ENCODE data around the gene HEBP1. TPM values are rescaled to one million over a fixed set of nuclear protein-coding genes. Genes with fewer than 3 reads are reported as not detected.
"Not testable (repeated sequence)": the region's sequence is repeated elsewhere in the genome, so short reads cannot be mapped to it uniquely, and the experiment has no call there.

The HEBP1 gene, protein sequence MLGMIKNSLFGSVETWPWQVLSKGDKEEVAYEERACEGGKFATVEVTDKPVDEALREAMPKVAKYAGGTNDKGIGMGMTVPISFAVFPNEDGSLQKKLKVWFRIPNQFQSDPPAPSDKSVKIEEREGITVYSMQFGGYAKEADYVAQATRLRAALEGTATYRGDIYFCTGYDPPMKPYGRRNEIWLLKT
- 0.46 and 1.0 TPM in 2 replicates for total RNA-seq (2014; rRNA removed; shearing (Covaris generic))

DNA sequence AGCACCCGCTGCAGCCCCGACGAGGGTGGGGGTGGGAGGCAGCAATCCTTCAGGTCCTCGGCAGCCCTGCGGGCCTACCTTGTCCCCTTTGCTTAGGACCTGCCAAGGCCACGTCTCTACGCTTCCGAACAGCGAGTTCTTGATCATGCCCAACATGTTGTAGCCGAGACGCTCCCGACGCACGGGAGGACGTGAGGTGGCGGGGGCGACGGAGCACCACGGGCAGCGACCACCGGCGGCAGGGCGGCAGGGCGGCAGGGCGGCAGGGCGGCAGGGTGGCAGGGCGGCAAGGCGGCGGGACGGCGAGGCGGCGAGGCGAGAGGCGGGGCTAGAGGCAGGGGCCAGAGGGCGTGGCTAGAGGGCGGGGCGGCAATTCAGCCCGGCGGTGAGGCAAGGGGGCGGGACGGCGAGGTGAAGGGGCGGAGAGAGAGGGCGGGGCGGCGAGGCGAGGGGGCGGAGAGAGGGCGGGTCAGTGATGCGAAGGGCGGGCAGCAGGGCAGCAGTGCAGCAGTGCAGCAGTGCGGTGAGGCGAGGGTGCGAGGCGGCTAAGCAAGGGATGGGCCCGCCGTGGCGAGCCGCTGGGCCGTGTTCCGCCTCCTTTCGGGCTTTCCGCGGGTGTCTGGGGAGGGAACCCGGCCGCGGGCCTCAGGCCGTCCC, at the start of gene HEBP1:
HEBP1 (minus strand) TSS at position 307 of the 657 bp plus-strand sequence; CDS start at position 156, 151 bp downstream.
- peak; percentile 89 for DNase-seq (ENCODE audit: low spot score)

GRCh38 chr12:13049816-13050215, 49.8 kb upstream of the HEBP1 start:
- no peak for DNase-seq (ENCODE audit: low spot score)

GRCh38 chr12:13046964-13047363, 46.9 kb upstream of the HEBP1 start:
- no peak for DNase-seq (ENCODE audit: low spot score)

DNA sequence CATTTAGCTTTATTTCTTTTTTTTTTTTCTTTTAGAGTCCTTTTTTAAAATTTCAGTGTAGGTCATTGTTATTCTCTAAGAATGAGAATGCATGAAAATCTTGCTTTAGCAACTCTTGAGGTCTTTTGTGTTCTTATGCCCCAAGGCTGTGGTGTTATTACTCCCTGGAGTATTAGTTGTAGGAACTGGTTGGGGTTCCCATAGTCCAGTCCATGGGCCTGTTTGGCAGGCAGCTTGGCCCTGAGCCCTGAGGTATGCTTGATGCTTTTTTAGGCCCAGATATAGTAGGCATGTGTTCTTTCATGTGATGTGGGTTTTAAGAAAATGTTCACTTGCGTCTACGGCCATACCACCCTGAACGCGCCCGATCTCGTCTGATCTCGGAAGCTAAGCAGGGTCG, 45.8 kb upstream of the HEBP1 start:
- no peak for DNase-seq (ENCODE audit: low spot score)

- no peak for DNase-seq (ENCODE audit: low spot score)
These were observed 44.8 kb upstream of the HEBP1 start for GRCh38 chr12:13044906-13045299.

DNA sequence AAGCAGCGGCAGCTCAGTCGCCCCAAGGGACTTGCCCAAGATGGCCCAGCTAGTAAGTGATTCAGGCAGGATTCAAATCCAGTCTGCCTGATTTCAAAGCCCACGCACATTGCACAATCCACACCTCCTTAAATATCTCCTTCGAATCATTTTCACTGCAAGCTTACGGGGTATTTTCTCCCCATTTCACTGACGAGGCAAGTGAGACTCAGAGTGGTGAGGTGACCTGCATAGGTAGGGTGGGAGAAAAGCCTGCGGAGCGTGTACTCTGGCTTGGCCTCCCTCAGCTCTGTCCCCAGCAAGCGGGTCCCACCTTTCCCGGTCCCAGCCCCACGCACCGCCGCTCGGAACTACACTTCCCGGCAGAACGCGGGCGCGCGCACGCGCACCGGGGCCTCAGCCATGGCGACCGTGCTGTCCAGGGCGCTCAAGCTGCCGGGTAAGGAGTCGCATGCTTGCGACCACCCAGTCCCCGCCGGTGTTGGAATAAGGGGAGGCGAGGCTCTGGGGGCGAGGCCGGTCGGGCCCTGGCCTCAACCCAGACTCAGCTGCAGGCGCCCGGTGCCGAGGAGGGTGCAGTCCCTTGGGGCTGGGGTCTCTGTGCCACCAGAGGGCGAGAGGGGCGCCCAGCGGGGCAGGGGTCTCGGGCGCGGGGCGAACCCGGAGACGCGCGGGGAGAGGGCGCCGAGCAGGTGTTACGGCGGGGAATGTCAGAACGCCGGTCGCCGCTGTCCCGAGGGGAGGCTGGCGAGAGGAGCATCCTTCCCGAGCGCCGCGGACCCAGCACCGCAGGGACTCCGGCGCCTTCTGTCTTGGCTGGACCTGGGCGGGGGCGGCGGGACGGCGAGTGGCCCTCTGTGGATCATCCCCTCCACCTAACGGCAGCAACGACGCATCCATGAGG, 44.2 kb upstream of the HEBP1 start, which contains the start of gene FAM234B:
FAM234B (plus strand) TSS at position 380 of the 904 bp plus-strand sequence; CDS start at position 403, 23 bp downstream.
- no peak for DNase-seq (ENCODE audit: low spot score)

- DNase-seq (ENCODE audit: low spot score): no peak
These were observed 42.7 kb upstream of the HEBP1 start for GRCh38 chr12:13042666-13043230.

DNA sequence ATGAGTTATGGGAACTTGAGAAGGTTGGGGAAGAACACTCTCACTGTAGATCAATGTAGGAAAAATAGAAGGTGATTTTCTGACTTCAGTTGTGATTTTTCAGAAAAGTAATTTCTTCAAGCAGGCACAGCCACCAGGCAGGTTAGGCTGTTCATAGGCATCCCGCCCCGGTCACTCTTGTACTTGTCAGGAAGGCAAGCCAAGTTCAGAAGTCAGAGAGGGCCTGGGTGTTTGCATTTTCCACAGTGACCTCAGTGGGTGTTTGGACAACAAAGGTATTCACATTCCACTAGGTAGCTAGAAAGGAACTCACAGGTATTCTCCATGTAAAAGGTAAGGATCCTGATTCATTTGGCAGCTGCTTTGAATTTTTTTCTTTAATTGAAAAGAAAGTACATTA, 41.2 kb upstream of the HEBP1 start:
- DNase-seq (ENCODE audit: low spot score): no peak

- DNase-seq (ENCODE audit: low spot score): no peak
These were observed 39.4 kb upstream of the HEBP1 start for GRCh38 chr12:13039328-13039956.

DNA sequence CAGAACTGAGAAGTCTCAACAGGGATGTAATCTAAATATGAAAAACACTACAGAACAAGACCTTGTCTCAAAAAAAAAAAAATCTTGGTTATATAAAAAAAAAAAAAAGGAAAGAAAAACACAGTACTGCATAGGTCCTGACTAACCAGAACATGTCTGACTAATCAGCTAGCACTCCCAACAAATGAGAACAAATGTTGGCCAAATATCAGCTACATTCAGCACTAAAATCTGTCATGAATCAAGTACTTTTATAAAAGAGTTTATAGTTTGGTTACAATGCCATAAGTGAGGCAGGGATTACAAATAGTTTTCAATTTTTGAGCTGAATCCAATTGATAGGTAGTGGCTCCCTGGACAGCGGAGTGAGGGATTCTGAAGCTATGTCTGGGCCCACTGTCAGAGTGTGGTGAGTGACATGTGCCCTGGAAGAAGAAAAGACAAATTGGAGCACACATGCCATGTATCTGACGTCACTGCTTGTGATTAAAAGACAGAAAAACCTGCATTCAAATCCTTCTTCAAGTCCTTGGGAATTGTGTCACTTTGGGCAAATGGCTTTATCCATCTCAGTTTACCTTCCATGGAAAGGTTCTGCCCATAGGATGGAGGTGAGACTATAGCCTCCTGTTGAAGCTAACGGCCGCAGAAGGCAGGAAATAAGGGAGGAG, 38.6 kb upstream of the HEBP1 start:
- no peak for DNase-seq (ENCODE audit: low spot score)

DNA sequence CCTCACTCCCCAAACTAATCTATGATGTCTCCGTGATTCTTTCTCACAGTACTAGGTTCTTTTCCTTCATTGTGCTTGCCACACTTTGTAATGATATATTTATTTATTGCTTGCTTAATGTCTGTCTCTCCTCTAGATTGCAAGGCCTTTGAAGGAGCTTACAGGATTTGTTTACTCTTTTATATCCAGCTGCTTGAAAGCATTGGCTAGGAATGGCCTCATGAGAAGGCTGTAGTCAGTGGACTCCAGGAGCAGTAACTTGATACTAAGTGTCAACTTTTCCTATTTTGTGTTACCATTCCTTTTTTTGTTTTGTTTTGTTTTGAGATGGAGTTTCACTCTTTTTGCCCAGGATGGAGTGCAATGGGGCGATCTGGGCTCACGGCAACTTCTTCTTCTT, 36.8 kb upstream of the HEBP1 start:
- DNase-seq (ENCODE audit: low spot score): no peak

- not testable (repeated sequence) for DNase-seq (ENCODE audit: low spot score)
These were observed 35.3 kb upstream of the HEBP1 start for GRCh38 chr12:13035335-13035734.

GRCh38 chr12:13033476-13033875, 33.4 kb upstream of the HEBP1 start:
- no peak for DNase-seq (ENCODE audit: low spot score)

DNA sequence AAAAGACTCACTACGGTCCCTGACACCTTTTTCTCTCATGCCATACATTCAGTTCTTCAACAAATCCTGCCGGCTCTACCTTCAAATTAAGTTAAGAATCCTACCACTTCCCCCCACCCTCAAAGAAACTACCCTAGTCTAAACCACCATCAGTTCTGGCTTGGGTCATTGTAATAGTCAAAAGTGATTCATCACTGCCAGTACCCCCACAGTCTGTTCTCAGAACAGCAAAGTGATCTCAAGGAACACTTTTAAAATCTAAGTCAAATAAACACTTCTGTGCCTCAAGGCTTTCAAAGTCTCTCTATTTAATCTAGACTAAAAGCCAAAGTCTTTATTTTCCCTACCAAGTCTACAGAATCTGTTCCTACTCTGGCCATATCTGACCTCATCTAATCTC, 32.1 kb upstream of the HEBP1 start:
- no peak for DNase-seq (ENCODE audit: low spot score)

GRCh38 chr12:13030541-13031291, 30.7 kb upstream of the HEBP1 start:
- DNase-seq (ENCODE audit: low spot score): no peak

DNA sequence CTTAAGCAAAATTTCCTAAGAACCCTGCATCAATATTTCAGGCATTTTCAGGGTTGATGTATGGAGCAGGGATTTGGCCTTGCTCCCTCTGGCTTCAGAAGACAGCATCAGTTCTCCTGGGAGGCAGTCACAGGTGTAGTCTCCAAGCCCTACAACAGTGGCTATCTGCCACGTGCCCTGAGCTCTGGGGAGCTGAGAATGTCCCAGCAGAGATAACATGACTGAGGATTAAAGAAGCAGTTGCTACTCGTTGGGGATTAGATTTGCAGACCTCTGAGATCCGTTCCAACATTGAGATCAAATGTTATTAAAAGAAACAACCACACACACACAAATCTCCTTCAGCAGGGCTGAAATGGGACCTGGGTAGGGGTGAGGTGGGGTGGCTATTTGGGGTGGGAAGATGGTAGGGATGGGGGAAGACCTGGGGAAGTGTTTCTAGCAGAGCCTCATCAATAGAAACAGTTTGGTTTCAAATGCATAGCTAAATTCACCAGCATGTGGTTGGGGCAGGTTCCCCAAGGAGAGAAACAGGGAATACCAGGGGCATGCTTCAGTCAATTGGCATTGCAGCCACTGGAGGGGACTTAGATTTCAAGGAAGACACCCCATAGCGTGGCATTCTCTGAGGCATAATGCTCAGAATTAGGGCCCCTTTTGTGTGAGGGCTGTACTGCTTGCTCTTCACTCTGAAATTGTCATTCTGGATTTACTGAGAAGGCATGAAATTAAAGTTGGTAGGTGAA, 28.9 kb upstream of the HEBP1 start:
- no peak for DNase-seq (ENCODE audit: low spot score)

DNA sequence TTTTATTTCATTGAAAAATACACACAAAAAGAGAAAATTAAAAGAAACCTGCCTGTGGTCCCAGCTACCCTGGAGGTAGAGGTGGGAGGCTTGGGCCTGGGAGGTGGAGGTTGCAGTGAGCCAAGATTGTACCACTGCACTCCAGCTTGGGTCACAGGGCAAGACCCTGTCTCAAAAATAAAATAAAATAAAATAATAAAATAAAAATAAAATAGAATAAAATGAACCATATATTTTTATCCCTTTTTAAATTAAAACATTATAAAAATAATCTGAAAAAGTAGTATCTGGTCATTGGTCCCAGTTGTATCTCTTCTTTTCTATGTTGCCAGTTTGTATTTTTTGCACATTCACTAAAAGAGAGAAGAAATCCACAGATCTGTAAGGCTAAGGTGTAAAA, 27.4 kb upstream of the HEBP1 start:
- no peak for DNase-seq (ENCODE audit: low spot score)

GRCh38 chr12:13027032-13027431, 27.0 kb upstream of the HEBP1 start:
- DNase-seq (ENCODE audit: low spot score): no peak

- no peak for DNase-seq (ENCODE audit: low spot score)
These were observed 26.2 kb upstream of the HEBP1 start for GRCh38 chr12:13026286-13026685.
